GM12864 (cell line): Measurements from ENCODE around the gene ANXA10.
A peak's percentile ranks its signal among the peaks of the same experiment; 100 is the strongest.

Experiments used
- DNase-seq: peaks from one replicate; pipeline ENCODE4 v3.0.0-alpha.2; 2011; ENCODE audit warnings: low read depth
- H3K4me3 ChIP-seq: 2 replicates; pipeline ENCODE4 v1.5.1; 2011; ENCODE audit warnings: mild to moderate bottlenecking, low read depth, low read length, control low read depth
- TF ChIP-seq, protein P1 (sequence below): IDR thresholded peaks from 2 replicates; pipeline ENCODE4 v1.5.1; 2011; ENCODE audit warnings: low read depth, mild to moderate bottlenecking, moderate library complexity, low read length, control low read depth, inconsistent platforms; ENCODE audit errors: missing control alignments

ANXA10 gene

DNA sequence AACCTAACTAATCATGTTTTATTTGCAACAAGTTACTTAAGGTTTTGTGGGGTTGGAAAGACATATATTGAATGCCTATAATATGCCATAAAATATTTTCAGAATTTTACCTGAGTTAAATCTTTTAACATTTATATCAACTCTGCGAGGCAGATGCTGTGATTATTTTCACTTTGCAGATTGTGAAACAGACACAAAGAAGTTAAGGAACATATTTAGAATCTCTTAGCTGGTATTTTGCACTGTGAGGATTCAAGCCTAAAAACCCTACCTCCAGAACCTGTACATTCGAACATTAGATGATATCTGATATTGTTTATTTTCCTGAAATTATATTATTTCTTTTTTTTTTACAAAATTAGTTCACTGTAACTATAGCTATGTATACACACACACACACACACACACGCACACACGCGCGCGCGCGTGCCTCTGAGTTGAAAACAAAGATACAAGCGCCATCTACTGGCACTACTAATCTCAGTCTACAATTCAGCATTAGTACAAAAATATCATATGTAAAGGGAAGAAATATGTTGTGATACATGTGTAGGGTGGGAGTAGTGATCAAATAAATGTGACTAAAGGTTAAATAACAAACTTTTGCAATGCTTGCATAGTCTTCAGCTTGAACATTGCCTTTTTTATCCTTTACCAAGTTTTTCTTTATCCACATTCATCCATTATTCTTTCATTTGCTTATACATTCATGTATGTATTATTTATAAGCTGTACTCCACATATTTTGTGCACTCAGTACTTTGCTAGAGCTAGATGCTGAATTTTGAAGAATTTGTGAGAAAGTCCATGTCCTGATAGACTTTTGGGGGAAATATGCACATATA, 61.5 kb downstream of the ANXA10 start:
- TF ChIP-seq, protein P1, sequence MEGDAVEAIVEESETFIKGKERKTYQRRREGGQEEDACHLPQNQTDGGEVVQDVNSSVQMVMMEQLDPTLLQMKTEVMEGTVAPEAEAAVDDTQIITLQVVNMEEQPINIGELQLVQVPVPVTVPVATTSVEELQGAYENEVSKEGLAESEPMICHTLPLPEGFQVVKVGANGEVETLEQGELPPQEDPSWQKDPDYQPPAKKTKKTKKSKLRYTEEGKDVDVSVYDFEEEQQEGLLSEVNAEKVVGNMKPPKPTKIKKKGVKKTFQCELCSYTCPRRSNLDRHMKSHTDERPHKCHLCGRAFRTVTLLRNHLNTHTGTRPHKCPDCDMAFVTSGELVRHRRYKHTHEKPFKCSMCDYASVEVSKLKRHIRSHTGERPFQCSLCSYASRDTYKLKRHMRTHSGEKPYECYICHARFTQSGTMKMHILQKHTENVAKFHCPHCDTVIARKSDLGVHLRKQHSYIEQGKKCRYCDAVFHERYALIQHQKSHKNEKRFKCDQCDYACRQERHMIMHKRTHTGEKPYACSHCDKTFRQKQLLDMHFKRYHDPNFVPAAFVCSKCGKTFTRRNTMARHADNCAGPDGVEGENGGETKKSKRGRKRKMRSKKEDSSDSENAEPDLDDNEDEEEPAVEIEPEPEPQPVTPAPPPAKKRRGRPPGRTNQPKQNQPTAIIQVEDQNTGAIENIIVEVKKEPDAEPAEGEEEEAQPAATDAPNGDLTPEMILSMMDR, result peak; percentile 49
- DNase-seq, result peak; percentile 8
- no peak overlapping the region for H3K4me3 ChIP-seq

DNA sequence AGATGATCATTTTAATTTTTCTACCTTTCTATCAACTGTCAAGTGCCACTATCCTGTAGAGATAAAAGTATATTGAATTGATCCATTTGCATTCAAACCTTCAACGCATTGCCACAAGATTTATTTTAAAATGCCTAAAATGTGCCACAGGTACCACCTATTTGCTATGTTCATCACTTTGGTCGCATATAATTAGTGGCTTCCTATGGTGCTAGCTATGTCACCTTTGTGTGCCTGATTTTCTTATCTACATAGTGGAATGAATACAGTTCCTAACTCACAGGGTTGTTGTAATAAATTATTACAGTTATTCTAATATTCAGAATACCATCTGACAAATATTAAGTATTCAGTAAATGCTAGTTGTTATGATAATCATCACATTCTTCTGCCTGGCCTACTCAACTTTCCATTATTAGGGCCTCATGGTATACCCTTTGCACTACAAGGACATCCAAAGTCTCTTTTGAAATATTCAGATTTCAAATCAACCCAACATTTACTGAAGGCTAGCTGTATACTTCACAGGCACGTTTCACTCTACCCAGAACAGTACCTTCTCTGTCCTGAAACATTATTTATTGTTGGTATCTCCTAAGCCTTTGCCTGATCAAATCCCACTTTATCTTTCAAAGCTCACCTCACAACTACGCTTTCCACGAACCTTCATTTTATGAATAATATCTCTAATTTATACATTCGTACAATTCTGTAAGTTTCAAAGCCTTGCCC, 62.4 kb downstream of the ANXA10 start:
- DNase-seq, result no peak
- TF ChIP-seq, protein P1, result no peak
- no peak overlapping the region for H3K4me3 ChIP-seq

DNA sequence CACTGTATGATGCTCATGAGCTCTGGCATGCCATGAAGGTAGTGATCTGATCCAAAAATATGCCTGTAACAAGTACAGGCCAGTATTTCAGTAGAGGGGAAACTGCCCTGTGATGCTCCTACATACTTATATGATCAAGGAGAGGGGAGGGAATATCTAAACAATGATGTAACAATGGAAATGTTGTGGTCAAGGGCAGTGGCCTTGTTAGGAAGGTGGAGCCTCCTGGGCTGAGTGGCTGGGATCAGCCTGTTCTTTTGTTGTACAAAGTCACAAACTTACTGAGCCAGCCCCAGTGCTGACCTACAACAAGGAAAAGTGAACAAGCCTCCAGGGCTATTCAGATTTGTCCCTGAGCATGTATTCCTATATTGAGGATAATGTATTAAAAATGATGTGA, 70.3 kb downstream of the ANXA10 start:
- TF ChIP-seq, protein P1, result no peak
- H3K4me3 ChIP-seq, result no peak overlapping the region
- no peak for DNase-seq

- no peak for DNase-seq
- TF ChIP-seq, protein P1, result no peak
- no peak overlapping the region for H3K4me3 ChIP-seq
These were observed 70.8 kb downstream of the ANXA10 start for GRCh38 chr4:168163106-168163505.

DNA sequence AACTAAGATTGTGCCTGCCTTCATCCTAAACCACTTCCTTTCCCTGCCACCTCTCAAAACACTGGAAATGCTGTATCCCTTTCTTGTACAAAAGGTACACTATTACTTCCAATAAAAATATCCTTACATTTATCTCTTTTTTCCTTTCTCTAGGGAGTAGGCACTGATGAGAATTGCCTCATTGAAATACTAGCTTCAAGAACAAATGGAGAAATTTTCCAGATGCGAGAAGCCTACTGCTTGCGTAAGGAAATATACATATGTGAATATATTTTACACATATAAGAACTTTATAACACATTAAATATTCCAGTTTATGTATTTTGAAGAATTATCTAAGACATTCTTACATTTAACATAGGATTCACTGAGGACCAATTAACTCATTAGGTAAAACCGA, 71.7 kb downstream of the ANXA10 start:
- TF ChIP-seq, protein P1, result no peak
- no peak overlapping the region for H3K4me3 ChIP-seq
- no peak for DNase-seq

GRCh38 chr4:168164915-168165548, 72.7 kb downstream of the ANXA10 start:
- TF ChIP-seq, protein P1, result no peak
- DNase-seq, result no peak

More at GRCh38 chr4:168164915-168165548, 72.7 kb downstream of the ANXA10 start:
- H3K4me3 ChIP-seq, result no peak overlapping the region
